DOHH2 (cell line): ENCODE measurements around the gene ACAN.

ENCODE experiments used
- H3F3A ChIP-seq: fragments of 200-600 bp; sonication (generic), shearing (Covaris generic); 2 replicates; pipeline ENCODE4 v1.6.0; 2016; ENCODE audit warnings: antibody characterized with exemption, mild to moderate bottlenecking; ENCODE audit not compliant: control insufficient read depth, insufficient read depth
- H3K27ac ChIP-seq: fragments of 200-600 bp; sonication (generic); 2 replicates; pipeline ENCODE4 v1.5.1; 2014; ENCODE audit warnings: low read depth, mild to moderate bottlenecking, low read length, moderate library complexity
- H3K27me3 ChIP-seq: fragments of 200-600 bp; sonication (generic); 2 replicates; pipeline ENCODE4 v1.6.1; 2014; ENCODE audit warnings: mild to moderate bottlenecking, low read length, mixed read lengths; ENCODE audit not compliant: control insufficient read depth
- H3K36me3 ChIP-seq: fragments of 200-600 bp; sonication (generic); 2 replicates; pipeline ENCODE4 v1.6.1; 2014; ENCODE audit warnings: mild to moderate bottlenecking, low read length, moderate library complexity, mixed read lengths; ENCODE audit not compliant: control insufficient read depth
- H3K4me1 ChIP-seq: fragments of 200-600 bp; sonication (generic); 2 replicates; pipeline ENCODE4 v1.6.1; 2014; ENCODE audit warnings: mild to moderate bottlenecking, low read length, mixed read lengths; ENCODE audit not compliant: control insufficient read depth
- H3K4me2 ChIP-seq: fragments of 200-600 bp; sonication (generic); 2 replicates; pipeline ENCODE4 v1.6.0; 2014; ENCODE audit warnings: mild to moderate bottlenecking, low read length, moderate library complexity
- H3K4me3 ChIP-seq: fragments of 200-600 bp; sonication (generic); 2 replicates; pipeline ENCODE4 v1.5.1; 2014; ENCODE audit warnings: mild to moderate bottlenecking, low read length, mixed read lengths
- H3K79me2 ChIP-seq: fragments of 200-600 bp; sonication (generic); 2 replicates; pipeline ENCODE4 v1.6.1; 2014; ENCODE audit warnings: mild to moderate bottlenecking, low read length, mixed read lengths; ENCODE audit not compliant: control insufficient read depth
- H3K9me2 ChIP-seq: fragments of 200-600 bp; sonication (generic); replicated peaks from 2 replicates; pipeline ENCODE4 v1.6.1; 2014; ENCODE audit warnings: mild to moderate bottlenecking, low read length, mixed read lengths; ENCODE audit not compliant: control insufficient read depth
- H3K9me3 ChIP-seq: fragments of 200-600 bp; sonication (generic); 2 replicates; pipeline ENCODE4 v1.6.1; 2014; ENCODE audit warnings: antibody characterized with exemption, low read length, mixed read lengths; ENCODE audit not compliant: control insufficient read depth, insufficient read depth
- H4K20me1 ChIP-seq: fragments of 200-600 bp; sonication (generic); 2 replicates; pipeline ENCODE4 v1.6.0; 2014; ENCODE audit warnings: low read depth, mild to moderate bottlenecking, antibody characterized with exemption, low read length, moderate library complexity; ENCODE audit not compliant: control insufficient read depth, insufficient read depth
- EZH2phosphoT487 ChIP-seq: fragments of 200-600 bp; sonication (generic); IDR thresholded peaks from 2 replicates; pipeline ENCODE4 v1.6.1; 2017; ENCODE audit warnings: borderline replicate concordance, mild to moderate bottlenecking, antibody characterized with exemption, low read length, moderate library complexity, mixed read lengths
- TF ChIP-seq, protein P1 (sequence below): fragments of 200-600 bp; sonication (generic); IDR thresholded peaks from one replicate; pipeline ENCODE4 v1.5.1; 2014; ENCODE audit warnings: antibody characterized with exemption, mild to moderate bottlenecking, low read depth, low read length; ENCODE audit not compliant: poor library complexity, severe bottlenecking

Gene ACAN

GRCh38 chr15:88792342-88793282, 10.6 kb upstream of the ACAN start:
- no peaks in the 10 kb centered on the region for H3K9me3 ChIP-seq
- no peaks in the 10 kb centered on the region for H3F3A ChIP-seq
- no peaks in the 10 kb centered on the region for H3K36me3 ChIP-seq
- H3K4me2 ChIP-seq, result no peak overlapping the region
- peaks cover 31% of the 10 kb centered on the region for H3K27me3 ChIP-seq
- H3K4me3 ChIP-seq, result no peak overlapping the region
- no peaks in the 10 kb centered on the region for H4K20me1 ChIP-seq
- H3K9me2 ChIP-seq, result no peaks in the 10 kb centered on the region
- no peaks in the 10 kb centered on the region for H3K4me1 ChIP-seq
- TF ChIP-seq EZH2phosphoT487, result no peak
- TF ChIP-seq, protein P1, sequence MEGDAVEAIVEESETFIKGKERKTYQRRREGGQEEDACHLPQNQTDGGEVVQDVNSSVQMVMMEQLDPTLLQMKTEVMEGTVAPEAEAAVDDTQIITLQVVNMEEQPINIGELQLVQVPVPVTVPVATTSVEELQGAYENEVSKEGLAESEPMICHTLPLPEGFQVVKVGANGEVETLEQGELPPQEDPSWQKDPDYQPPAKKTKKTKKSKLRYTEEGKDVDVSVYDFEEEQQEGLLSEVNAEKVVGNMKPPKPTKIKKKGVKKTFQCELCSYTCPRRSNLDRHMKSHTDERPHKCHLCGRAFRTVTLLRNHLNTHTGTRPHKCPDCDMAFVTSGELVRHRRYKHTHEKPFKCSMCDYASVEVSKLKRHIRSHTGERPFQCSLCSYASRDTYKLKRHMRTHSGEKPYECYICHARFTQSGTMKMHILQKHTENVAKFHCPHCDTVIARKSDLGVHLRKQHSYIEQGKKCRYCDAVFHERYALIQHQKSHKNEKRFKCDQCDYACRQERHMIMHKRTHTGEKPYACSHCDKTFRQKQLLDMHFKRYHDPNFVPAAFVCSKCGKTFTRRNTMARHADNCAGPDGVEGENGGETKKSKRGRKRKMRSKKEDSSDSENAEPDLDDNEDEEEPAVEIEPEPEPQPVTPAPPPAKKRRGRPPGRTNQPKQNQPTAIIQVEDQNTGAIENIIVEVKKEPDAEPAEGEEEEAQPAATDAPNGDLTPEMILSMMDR, result no peak
- no peaks in the 10 kb centered on the region for H3K79me2 ChIP-seq
- H3K27ac ChIP-seq, result no peak overlapping the region

DNA sequence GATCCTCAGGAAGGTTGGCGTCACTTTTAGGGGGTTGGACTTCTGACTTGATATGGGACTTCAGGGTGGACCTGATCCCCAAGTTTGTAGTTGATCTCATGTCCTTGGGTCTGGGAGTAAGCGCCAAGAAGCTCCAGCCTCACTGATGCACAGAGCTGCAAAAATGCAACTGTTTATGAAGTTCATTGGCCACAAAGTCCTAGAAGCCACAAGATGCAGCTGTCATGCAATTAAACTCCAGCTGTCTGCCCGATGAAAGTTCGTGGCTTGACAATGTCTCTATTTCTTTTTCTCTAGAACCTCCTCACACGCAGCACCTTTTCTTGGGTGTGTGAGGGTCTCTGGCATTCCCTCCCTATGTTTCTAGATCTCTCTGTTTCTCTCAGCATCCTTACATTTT, 9.2 kb upstream of the ACAN start:
- H3K36me3 ChIP-seq, result no peaks in the 10 kb centered on the region
- H3K27ac ChIP-seq, result no peak overlapping the region
- no peaks in the 10 kb centered on the region for H3K79me2 ChIP-seq
- no peaks in the 10 kb centered on the region for H3K9me2 ChIP-seq
- H3K4me3 ChIP-seq, result no peak overlapping the region
- H3K4me1 ChIP-seq, result no peaks in the 10 kb centered on the region
- no peaks in the 10 kb centered on the region for H3F3A ChIP-seq
- TF ChIP-seq, protein P1, result no peak
- TF ChIP-seq EZH2phosphoT487, result no peak
- H3K4me2 ChIP-seq, result no peak overlapping the region
- H3K27me3 ChIP-seq, result peaks cover 42% of the 10 kb centered on the region
- no peaks in the 10 kb centered on the region for H3K9me3 ChIP-seq
- H4K20me1 ChIP-seq, result no peaks in the 10 kb centered on the region

DNA sequence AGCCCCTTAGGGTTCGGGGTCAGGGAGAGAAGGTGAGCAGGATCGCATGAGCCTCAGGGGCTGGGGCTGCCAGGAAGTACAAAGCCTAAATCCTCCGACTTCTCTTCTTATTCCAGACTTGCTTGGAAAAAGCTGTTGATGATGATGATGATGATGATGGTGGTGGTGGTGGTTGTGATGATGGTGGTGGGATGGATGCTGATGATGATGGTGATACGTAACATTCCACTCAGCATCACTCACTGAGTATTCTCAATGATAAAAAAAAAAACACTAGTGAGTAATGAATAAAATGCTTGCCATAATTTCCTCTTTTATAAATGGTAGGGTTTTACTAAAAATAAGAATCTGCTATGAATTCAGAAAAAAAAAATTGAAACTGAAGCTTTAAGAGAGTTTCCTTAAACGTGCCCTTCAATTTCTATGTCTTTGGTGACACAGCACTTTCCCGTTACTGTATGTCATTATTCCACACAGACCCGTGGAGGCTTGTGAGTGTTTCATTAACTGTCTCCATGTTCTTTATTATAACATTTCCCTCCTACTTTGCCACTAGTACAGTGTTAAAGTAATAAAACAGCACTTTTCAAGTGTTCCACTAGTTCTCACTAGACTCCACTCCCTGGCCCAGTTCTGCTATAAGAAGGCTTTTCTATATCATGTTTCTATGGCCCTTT, 5.4 kb upstream of the ACAN start:
- Histone ChIP-seq H3K27me3 (peaks cover 62% of the 10 kb centered on the region), H3K4me3 (no peak overlapping the region), H3K27ac (no peak overlapping the region), H3K4me2 (no peak overlapping the region), H3K9me3 (no peaks in the 10 kb centered on the region), H3K9me2 (no peaks in the 10 kb centered on the region), H3K4me1 (no peaks in the 10 kb centered on the region), H3F3A (no peaks in the 10 kb centered on the region), H3K36me3 (no peaks in the 10 kb centered on the region), H3K79me2 (no peaks in the 10 kb centered on the region), H4K20me1 (no peaks in the 10 kb centered on the region)
- TF ChIP-seq, protein P1, result no peak
- no peak for TF ChIP-seq EZH2phosphoT487
